NT2/D1 (cell line): Measurements from ENCODE around the gene STOX2.

Experiments used
- SUZ12 ChIP-seq: IDR thresholded peaks from 2 replicates; pipeline ENCODE4 v1.6.1; 2011; ENCODE audit not compliant: insufficient read length, insufficient read depth; ENCODE audit errors: extremely low read depth
- YY1 ChIP-seq: IDR thresholded peaks from 2 replicates; pipeline ENCODE4 v1.6.1; 2011; ENCODE audit not compliant: insufficient read length, insufficient read depth
- ZNF274 ChIP-seq: IDR thresholded peaks from 2 replicates; pipeline ENCODE4 v1.6.1; 2011; ENCODE audit warnings: mild to moderate bottlenecking, low read depth, low read length

DNA sequence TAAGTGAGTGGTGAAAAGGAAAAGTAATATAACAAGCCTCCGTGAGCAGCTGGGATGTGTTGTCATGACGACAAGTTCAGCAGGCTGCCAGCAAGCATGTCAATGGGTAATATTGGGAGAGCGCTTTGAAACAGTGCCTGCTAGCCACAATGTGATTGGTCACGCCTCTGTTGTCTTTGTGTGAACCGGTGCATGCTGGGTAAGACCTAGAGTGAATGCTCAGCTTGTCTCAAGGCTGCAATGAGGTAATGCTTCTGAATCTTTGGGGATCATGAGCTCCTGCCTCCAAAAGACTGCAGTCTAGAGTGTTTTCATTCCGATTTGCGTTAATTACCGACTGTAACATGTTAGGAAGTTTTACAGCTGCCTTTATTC, 54.9 kb downstream of the STOX2 start:
- TF ChIP-seq YY1 = no peak
- no peak for TF ChIP-seq SUZ12
- no peak for TF ChIP-seq ZNF274
